ENCODE results near the gene NSG2.

The NSG2 gene

GRCh38 chr5:174045470-174046025 lies at the start of gene NSG2:
Gene NSG2 (plus strand): TSS chr5:174045706. CDS start chr5:174046756, 1,050 bp downstream.
- Histone ChIP-seq H3K9me3 (replicated peaks; ENCODE audit: insufficient read depth, low read length) (no peaks in the 10 kb centered on the region), H3K9ac (ENCODE audit: low read length) (no peak within 1 kb of the TSS), H3K79me2 (ENCODE audit: low read length) (no peaks in the 10 kb centered on the region), H3K4me3 (ENCODE audit: low read length) (no peak within 1 kb of the TSS), H3K36me3 (replicated peaks; ENCODE audit: insufficient read depth, low read length) (no peaks in the 10 kb centered on the region), H3K9me2 (replicated peaks; ENCODE audit: insufficient read depth, low read length) (no peaks in the 10 kb centered on the region), H4K20me1 (ENCODE audit: insufficient read depth, low read length) (no peaks in the 10 kb centered on the region), H3K4me2 (ENCODE audit: low read depth, low read length) (no peak within 1 kb of the TSS), H3F3A (ENCODE audit: insufficient read depth, low read length) (no peaks in the 10 kb centered on the region), H3K4me1 (ENCODE audit: low read length) (no peaks in the 10 kb centered on the region), H3K27me3 (replicated peaks; ENCODE audit: insufficient read depth, low read length) (no peaks in the 10 kb centered on the region), H2AFZ (ENCODE audit: low read length) (no peak within 1 kb of the TSS), H3K27ac (ENCODE audit: low read length) (no peak within 1 kb of the TSS)
- TF ChIP-seq EZH2phosphoT487 (IDR thresholded peaks at IDR 0.05; ENCODE audit: low read length) (no peak), EZH2 (optimal IDR thresholded peaks at IDR 0.05; ENCODE audit: low read depth, low read length) (no peak)
- TF ChIP-seq, protein P1, sequence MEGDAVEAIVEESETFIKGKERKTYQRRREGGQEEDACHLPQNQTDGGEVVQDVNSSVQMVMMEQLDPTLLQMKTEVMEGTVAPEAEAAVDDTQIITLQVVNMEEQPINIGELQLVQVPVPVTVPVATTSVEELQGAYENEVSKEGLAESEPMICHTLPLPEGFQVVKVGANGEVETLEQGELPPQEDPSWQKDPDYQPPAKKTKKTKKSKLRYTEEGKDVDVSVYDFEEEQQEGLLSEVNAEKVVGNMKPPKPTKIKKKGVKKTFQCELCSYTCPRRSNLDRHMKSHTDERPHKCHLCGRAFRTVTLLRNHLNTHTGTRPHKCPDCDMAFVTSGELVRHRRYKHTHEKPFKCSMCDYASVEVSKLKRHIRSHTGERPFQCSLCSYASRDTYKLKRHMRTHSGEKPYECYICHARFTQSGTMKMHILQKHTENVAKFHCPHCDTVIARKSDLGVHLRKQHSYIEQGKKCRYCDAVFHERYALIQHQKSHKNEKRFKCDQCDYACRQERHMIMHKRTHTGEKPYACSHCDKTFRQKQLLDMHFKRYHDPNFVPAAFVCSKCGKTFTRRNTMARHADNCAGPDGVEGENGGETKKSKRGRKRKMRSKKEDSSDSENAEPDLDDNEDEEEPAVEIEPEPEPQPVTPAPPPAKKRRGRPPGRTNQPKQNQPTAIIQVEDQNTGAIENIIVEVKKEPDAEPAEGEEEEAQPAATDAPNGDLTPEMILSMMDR (IDR thresholded peaks at IDR 0.05; ENCODE audit: low read length): peak; percentile 97
- peak; percentile 96 for DNase-seq

DNA sequence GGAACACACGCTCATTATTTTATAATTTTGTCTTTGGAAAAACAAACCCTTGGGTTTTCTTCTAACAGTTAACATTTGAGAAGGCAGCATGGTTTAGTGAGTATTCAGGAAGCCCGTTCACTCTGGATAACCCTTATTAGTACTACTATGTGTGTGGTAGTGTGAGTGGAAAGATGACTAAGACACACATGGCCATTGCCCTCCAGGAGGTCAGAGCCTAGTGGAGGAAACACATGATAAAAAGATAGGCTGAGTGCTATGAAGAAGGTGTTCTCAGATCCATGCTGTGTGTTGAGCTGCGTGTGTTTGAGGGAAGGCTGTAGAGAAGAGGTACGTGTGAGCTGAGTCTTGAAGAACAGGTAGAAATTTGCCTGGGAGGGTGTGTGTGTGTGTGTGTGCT lies 48.2 kb upstream of the NSG2 start:
- Histone ChIP-seq H3K36me3 (replicated peaks; ENCODE audit: insufficient read depth, low read length) (no peaks in the 10 kb centered on the region), H3K79me2 (ENCODE audit: low read length) (no peaks in the 10 kb centered on the region), H3K4me1 (ENCODE audit: low read length) (no peaks in the 10 kb centered on the region), H3K4me2 (ENCODE audit: low read depth, low read length) (no peak overlapping the region), H3K9me3 (replicated peaks; ENCODE audit: insufficient read depth, low read length) (no peaks in the 10 kb centered on the region), H3K4me3 (ENCODE audit: low read length) (no peak overlapping the region), H4K20me1 (ENCODE audit: insufficient read depth, low read length) (no peaks in the 10 kb centered on the region), H3K27me3 (replicated peaks; ENCODE audit: insufficient read depth, low read length) (no peaks in the 10 kb centered on the region), H3K9ac (ENCODE audit: low read length) (no peak overlapping the region), H3K27ac (ENCODE audit: low read length) (no peak overlapping the region), H3K9me2 (replicated peaks; ENCODE audit: insufficient read depth, low read length) (no peaks in the 10 kb centered on the region), H2AFZ (ENCODE audit: low read length) (no peak overlapping the region), H3F3A (ENCODE audit: insufficient read depth, low read length) (no peaks in the 10 kb centered on the region)
- TF ChIP-seq EZH2phosphoT487 (IDR thresholded peaks at IDR 0.05; ENCODE audit: low read length) (no peak), EZH2 (optimal IDR thresholded peaks at IDR 0.05; ENCODE audit: low read depth, low read length) (no peak)
- TF ChIP-seq, protein P1 (IDR thresholded peaks at IDR 0.05; ENCODE audit: low read length): no peak
- DNase-seq: no peak

DNA sequence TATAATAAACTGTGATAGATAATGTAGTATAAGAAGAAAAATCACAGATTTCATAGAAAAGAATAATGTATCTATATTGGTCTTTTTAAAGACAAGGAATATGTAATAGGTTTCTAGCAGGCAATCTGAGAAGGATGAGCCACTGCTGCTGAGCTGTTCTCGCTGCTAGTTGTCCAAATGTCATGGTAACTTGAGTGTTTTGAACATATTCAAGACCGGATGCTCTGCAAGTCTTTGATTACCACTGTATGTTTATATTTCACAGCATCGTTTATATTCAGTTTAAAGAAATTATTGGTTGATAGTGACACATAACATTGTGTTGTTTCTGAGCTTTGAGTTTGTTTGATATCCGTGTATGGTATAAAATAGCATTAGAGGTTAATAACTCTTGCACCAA lies 47.0 kb upstream of the NSG2 start:
- H3K79me2 ChIP-seq (ENCODE audit: low read length): no peaks in the 10 kb centered on the region
- H4K20me1 ChIP-seq (ENCODE audit: insufficient read depth, low read length): no peaks in the 10 kb centered on the region
- TF ChIP-seq EZH2phosphoT487 (IDR thresholded peaks at IDR 0.05; ENCODE audit: low read length): no peak
- TF ChIP-seq EZH2 (optimal IDR thresholded peaks at IDR 0.05; ENCODE audit: low read depth, low read length): no peak
- TF ChIP-seq, protein P1 (IDR thresholded peaks at IDR 0.05; ENCODE audit: low read length): no peak
- no peak overlapping the region for H3K4me3 ChIP-seq (ENCODE audit: low read length)
- no peak for DNase-seq
- H3K4me1 ChIP-seq (ENCODE audit: low read length): no peaks in the 10 kb centered on the region
- no peaks in the 10 kb centered on the region for H3K9me2 ChIP-seq (replicated peaks; ENCODE audit: insufficient read depth, low read length)
- H3K4me2 ChIP-seq (ENCODE audit: low read depth, low read length): no peak overlapping the region
- no peaks in the 10 kb centered on the region for H3F3A ChIP-seq (ENCODE audit: insufficient read depth, low read length)
- no peak overlapping the region for H2AFZ ChIP-seq (ENCODE audit: low read length)
- H3K27ac ChIP-seq (ENCODE audit: low read length): no peak overlapping the region
- H3K27me3 ChIP-seq (replicated peaks; ENCODE audit: insufficient read depth, low read length): no peaks in the 10 kb centered on the region
- no peak overlapping the region for H3K9ac ChIP-seq (ENCODE audit: low read length)
- no peaks in the 10 kb centered on the region for H3K9me3 ChIP-seq (replicated peaks; ENCODE audit: insufficient read depth, low read length)
- no peaks in the 10 kb centered on the region for H3K36me3 ChIP-seq (replicated peaks; ENCODE audit: insufficient read depth, low read length)

Data from MM.1S (cell line).